ENCODE measurements around the gene DCAF11. TPM values are rescaled to one million over a fixed set of nuclear protein-coding genes. Genes with fewer than 3 reads are reported as not detected.
A peak's percentile ranks its signal among the peaks of the same experiment; 100 is the strongest.

Gene DCAF11
- total and polyA plus RNA-seq, 12 donors: 19.7 to 99.7 (median 70.8) TPM

GRCh38 chr14:24116128-24116814 lies 1.7 kb downstream of the DCAF11 start:
- peak overlapping the region in 2 of 10 donors; percentile 98 to 99 for H3K27ac ChIP-seq
- DNase-seq (no peak), ATAC-seq (no peak)
- no peaks in the 10 kb centered on the region for H3K9me3 ChIP-seq
- TF ChIP-seq CTCF (IDR thresholded peaks at IDR 0.05): no peak
- H3K4me3 ChIP-seq: peak overlapping the region in 9 of 10 donors; percentile 54 to 80 (median 69)
- 83 to 88% methylated on average over 6 of the region's 6 CpGs for WGBS, 2 donors
- peaks cover 0 to 51% (median 42%) of the 10 kb centered on the region in 9 donors for H3K36me3 ChIP-seq
- intact Hi-C loops (cut with DNase I): no loop called here
- H3K4me1 ChIP-seq: peaks cover 6 to 29% (median 17%) of the 10 kb centered on the region in 9 donors
- no peaks in the 10 kb centered on the region for H3K27me3 ChIP-seq

- no peak for DNase-seq
- Histone ChIP-seq H3K27ac (peak overlapping the region in 1 of 10 donors; percentile 6), H3K9me3 (no peaks in the 10 kb centered on the region), H3K4me3 (no peak overlapping the region), H3K27me3 (no peaks in the 10 kb centered on the region), H3K4me1 (peaks cover 6 to 29% (median 17%) of the 10 kb centered on the region in 9 donors), H3K36me3 (peaks cover 0 to 60% (median 50%) of the 10 kb centered on the region in 9 donors)
- intact Hi-C loops (cut with DNase I): no loop called here
- ATAC-seq: no peak
- 86 to 87% methylated on average over 6 of the region's 6 CpGs for WGBS, 2 donors
- TF ChIP-seq CTCF (IDR thresholded peaks at IDR 0.05): no peak
Measured at GRCh38 chr14:24117179-24117578, 2.6 kb downstream of the DCAF11 start.

- no peak for TF ChIP-seq CTCF (IDR thresholded peaks at IDR 0.05)
- peaks cover 0 to 82% (median 61%) of the 10 kb centered on the region in 9 donors for H3K36me3 ChIP-seq
- 92 to 97% methylated on average over 6 of the region's 6 CpGs for WGBS, 2 donors
- peaks cover 6 to 22% (median 14%) of the 10 kb centered on the region in 9 donors for H3K4me1 ChIP-seq
- no peaks in the 10 kb centered on the region for H3K9me3 ChIP-seq
- intact Hi-C loops (cut with DNase I): no loop called here
- H3K27me3 ChIP-seq: no peaks in the 10 kb centered on the region
- H3K4me3 ChIP-seq: no peak overlapping the region
- ATAC-seq (no peak), DNase-seq (no peak)
- H3K27ac ChIP-seq: no peak overlapping the region
Measured at GRCh38 chr14:24119691-24120090, 5.1 kb downstream of the DCAF11 start.

GRCh38 chr14:24121210-24121609 lies 6.6 kb downstream of the DCAF11 start:
- 93 to 96% methylated on average over 8 of the region's 8 CpGs for WGBS, 2 donors
- Histone ChIP-seq H3K36me3 (peaks cover 0 to 84% (median 61%) of the 10 kb centered on the region in 9 donors), H3K27me3 (no peaks in the 10 kb centered on the region), H3K9me3 (no peaks in the 10 kb centered on the region), H3K27ac (no peak overlapping the region), H3K4me1 (peaks cover 0 to 12% (median 5%) of the 10 kb centered on the region in 9 donors), H3K4me3 (no peak overlapping the region)
- ATAC-seq: no peak
- intact Hi-C loops (cut with DNase I): no loop called here
- TF ChIP-seq CTCF (IDR thresholded peaks at IDR 0.05): no peak
- DNase-seq: no peak

All from heart right ventricle (tissue), 16 donors.